Measurements from ENCODE around the gene FAM156B.
"Not testable (repeated sequence)": the region's sequence is repeated elsewhere in the genome, so short reads cannot be mapped to it uniquely, and the experiment has no call there.

FAM156B gene, protein sequence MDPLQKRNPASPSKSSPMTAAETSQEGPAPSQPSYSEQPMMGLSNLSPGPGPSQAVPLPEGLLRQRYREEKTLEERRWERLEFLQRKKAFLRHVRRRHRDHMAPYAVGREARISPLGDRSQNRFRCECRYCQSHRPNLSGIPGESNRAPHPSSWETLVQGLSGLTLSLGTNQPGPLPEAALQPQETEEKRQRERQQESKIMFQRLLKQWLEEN

DNA sequence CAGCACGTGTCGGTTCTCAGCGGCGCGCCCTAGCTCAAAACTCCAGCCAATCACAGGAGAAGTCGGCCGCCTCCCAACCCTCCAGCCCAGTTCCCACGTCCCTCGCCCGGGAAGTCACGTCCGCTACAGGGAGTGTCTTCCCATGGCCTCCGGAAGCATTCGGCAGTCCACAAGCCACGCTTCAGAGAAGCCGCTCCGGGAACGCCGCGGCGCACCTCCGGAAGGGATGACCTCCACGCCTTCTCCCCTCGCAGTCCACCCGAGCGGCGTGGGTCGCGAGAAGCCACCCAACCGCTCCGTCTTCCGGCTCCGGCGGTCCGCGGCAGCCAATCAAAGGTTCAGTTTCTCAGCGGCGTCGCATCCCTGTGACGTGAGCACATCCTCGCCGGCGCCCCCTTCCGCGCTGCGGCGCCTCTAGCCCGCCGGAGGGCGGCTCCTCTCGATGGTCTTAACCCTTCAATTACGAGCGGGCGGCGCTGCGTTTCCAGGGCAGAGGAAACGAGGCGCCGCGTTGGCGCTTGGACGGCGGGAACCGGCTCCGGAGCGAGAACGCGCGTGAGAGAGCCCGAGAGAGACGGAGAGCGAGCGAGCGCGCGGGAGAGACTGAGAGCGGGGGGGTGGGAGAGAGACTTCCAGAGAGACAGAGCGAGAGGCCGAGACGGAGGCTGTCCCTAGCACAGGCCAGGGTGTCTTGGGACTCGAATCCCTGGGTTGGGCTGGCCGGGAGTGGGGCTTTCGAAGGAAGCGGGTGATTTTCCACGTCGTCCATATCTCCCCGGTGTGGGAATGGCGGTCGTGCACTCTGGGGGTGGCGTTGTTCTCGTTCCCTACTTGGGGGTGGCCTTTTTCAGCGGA, at the start of gene FAM156B:
Gene FAM156B (plus strand): TSS at position 476 of the 855 bp plus-strand sequence. CDS start 9,896 bp downstream, outside the sequence.
- DNase-seq = not testable (repeated sequence)

DNA sequence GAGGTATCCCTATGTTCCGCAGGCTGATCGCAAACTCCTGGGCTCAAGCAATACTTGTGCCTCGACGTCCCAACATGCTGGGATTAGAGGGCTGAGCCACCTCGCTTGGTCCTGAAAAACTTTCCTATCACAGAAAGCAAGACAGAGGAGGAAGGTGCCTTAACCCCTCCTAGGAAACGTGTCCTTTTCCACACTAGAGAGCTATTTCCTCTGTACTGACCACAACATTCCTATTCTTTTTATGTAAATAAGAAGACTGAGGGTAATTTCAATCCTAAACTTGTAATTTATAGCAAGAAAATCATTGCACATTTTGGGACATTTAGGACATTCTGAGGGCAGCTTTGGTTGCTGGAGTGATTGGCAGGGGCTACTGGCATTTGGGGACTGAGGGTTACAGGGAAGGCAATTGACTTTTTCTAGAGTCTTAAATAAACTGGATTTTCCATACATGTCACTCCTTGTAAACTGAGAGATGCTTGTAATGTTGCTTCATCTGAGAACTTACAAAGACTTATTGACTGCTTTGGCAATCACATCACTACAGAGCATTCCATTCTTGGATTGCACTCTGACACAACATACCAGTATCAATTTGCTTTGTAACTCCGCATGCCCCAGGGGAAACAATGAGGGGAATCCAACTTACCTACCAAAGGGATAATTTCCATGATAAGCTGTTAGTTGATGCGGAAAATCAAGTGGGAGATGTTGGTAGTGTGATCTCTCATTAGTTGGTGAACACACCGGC, 44.8 kb upstream of the FAM156B start:
- no peak for DNase-seq

DNA sequence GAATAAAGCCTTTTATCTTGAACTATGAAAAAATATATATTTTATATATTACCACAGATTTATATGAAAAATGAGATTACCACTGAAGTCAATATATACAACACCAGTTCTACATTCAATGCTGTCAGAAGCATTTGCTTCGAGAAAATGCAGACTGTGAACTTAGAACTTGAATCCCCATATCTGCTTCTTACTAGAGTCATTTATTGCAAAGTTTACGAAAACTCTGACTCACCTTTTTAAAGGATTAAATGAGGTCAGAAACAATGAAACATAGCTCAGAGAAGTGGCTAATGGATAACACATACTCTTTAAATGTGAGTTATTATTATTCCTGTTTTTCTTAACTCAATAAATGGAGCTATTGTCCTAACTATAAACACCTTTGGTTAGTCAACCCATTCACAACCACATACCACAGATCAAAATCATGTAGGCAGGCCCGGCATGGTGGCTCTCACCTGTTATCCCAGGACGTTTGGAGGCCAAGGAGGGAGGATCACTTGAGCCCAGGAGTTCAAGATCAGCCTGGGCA, 40.1 kb upstream of the FAM156B start:
- DNase-seq = not testable (repeated sequence)

DNA sequence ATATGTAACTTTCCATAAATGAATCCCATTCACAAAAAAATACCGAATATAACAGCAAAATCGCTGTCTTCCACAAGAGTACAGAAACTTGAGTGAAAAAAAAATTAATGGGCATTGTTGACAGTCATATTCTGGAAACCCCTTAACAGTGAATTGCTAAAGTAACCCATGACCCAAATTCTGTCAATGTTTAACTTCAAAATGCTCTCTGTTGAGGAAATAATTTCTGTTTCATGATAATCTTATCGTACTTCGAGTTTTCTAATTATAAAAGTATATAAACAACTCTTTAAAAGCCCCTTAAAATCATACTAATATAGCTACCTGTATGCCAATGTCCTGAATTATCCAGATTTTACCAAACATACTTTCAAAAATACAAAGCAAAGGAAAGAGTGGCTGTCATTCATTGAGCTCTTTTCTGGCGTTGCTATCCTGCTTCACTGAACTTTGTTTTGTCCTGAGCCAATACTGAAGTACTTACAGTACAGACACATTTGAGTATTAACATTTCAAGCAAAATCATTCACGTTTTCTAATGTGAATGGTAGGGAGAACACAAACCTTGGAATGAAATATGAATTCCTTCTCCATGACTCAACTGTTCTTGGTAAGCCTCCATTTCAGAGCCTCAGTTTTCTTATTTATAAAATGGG, 31.7 kb upstream of the FAM156B start:
- no peak for DNase-seq

DNA sequence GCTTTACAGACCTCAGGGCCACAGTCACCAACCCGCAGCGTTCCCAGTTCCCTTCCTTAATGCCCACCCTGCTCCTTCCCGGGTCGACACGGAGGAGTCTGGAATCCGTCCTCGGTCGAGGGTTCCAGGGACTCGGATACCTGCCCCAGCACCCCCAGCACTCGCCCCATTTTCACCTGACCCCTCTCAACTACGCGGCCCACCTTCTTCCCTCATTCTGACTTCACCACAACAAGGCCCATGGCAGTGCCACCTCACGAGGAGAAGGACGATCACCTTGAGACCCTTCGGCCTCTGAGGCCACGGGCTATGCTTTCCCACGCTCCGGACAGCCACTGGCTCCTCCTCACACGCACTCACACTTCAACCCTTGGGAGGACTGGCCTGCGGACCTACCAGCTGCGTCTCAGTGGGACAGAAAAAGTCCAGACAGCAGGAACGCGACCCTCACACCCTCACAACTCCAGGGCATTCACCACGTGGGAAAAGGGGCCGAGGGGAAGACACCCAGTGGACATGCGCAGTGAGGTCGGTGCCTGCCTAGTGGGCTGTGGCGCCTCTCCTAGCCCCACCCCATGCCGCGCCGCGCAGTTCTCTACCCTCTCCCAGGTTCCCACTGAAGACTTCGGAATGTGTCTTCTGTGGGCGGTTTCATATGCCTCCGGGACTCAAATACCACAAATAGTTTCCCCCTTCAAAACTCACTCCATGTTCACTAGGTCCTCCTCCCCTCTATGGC, 29.4 kb upstream of the FAM156B start, which contains the start of gene XAGE3:
Gene XAGE3 (minus strand): TSS at position 474 of the 739 bp plus-strand sequence. CDS start 950 bp downstream, outside the sequence.
- no peak for DNase-seq

DNA sequence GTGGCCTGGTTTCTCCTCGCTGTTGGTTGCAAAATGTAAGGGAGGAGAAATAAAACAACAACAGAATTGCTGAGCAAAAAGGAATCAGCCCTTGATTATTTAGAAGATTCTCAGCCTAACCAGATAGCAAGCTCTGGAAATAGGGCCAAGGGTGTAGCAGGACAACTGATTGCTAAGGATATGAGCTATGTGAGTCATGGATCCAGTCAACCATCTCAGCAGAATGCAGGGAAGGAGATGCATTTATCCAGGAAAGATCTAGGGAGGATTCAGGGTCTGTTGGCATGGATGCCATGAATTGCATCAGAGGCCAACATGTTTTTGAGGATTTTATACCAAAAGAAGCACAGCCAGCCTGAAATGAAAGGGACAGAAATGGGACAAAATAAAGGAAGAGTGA, 27.1 kb upstream of the FAM156B start:
- no peak for DNase-seq

DNA sequence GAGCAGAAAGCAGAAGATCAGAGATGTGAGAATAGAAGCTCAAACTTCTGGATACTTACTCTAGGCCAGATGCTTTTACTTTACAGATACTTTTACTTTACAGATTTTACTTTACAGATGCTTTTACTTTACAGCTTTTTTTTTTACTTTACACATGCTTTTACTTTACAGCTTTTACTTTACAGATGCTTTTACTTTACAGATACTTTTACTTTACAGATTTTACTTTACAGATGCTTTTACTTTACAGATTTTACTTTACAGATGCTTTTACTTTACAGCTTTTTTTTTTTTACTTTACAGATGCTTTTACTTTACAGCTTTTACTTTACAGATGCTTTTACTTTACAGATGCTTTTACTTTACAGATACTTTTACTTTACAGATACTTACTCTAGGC, 23.3 kb upstream of the FAM156B start:
- DNase-seq = not testable (repeated sequence)

DNA sequence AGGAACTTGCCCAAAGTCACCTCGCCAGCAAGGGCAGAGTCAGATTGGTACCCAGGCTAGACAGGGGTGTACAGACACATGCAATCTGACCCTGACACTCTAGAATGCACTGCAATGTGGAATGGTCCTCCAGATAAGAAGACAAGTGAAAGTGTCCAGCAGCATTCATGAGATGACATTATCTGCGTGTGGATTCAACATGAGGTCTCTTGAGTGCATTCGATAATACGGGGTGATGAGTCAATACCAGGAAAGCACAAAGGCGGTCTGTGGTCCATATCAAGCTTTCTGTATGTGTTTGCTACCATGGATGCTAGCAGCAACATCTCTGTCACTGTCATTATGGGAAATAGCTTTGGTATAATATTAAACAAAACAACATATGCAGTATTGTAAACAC, 22.5 kb upstream of the FAM156B start:
- DNase-seq = no peak

DNA sequence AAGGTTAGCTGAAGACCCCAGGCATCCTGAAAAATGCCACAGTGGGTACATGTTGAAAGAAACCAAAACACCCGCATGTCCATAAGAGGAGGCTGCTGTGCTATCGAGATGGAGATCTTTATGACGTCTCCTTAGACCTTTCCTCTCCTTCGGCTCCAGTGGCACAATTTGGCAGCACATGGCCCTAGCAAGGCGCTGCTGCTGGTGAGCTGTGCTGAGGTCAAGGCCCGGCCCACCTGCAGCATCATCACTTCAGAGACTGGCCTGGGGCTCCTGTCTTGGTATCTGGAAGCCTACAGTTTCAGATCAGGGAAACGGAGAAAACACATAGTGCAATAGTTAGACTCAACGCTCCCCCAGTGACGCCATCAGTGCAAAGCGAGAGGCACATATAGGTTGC, 21.7 kb upstream of the FAM156B start:
- not testable (repeated sequence) for DNase-seq

DNA sequence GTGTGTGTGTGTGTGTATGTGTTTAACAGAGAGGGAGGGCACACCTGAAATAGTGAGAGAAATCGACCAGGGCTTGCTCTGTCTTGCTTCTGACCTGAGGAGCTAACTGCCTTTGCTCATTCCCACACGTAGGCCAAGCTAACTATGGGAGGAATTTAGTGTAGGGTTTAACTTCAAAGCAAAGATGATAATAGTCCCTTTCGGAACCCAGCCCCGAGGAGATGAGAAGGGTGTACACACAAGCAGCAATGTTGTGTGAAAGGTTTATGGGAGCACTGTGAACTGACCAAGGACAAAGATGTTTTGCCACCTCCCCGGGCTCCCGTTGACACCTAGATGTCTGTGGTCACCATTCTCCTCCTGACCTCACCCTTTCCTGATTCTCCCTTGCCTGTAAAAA, 20.7 kb upstream of the FAM156B start:
- DNase-seq = not testable (repeated sequence)

DNA sequence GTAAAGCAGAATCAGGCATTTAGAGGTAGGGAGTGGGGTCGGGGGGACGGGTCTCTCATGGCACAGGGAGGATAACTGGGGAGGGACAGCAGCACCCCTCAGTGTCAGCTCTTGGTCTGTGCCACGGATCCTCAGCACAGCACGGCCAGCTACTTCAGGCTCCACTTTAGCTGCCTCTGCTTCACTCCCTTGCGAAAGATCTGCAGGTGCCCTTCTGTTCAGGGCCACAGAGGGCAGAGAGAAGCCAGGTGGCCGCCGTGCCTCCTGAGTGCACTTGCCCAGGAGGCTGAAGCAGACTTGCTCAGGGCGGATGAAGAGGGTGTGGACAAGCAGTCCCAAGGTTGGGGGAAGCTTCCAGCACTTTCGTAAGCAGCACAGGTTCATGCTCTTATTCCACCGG, 9.7 kb upstream of the FAM156B start:
- DNase-seq = not testable (repeated sequence)

DNA sequence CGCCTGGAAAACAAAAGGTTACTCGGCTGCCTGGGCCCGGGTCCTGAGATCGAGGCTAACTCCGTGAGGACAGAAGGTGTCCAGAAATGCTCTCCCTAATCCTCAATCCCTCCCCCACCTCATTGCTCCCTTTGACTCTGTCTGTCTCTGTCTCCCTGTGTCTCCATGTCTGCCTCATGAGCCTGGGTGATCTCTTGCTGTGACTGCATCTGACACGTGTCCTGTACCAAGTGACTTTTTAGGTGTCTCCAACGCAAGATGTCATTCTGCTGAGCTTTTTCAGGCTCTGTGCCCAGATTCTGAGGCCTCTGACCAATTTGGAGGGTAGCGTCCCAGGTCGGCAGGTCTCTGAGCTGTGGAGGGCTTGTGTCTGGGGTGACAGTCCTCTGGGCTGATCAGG, 9.0 kb upstream of the FAM156B start:
- not testable (repeated sequence) for DNase-seq

DNA sequence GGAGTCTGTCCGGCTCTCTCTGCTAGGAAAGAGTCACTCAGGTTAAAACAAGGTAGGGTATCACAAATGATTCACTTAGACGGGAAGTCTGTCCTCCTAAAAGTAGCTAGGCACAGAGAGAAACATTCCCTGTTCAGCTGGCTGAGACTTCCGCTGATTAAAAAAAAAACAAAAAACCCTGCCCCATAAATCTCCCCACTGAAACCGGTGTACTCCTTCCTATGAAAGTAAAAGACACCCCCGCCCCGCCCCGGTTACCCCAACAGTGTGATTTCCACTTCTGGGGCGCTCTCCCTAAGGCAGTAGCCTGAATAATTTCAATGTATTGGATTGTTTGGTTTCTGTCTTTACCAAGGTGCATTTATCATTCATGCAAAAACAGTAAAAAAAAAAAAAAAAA, 692 bp upstream of the FAM156B start:
- DNase-seq = not testable (repeated sequence)

DNA sequence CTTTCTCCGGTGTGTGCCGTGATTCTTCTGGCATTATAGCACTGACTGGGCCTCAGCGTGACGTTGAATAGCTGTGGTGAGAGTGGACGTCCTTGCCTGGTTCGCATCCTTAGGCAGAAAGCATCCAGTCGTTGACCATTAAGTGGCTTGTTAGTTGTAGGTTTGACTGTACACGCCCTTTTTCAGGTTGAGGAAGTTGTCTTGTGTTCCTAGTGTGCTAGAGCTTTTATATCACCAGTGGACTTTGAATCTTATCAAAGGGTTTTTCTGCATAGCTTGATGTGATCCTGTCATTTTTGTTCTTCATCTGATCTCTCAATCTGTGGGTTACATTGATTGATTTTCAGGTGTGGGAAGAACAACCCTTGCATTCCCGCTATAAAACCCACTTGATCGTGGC, 8.4 kb downstream of the FAM156B start:
- not testable (repeated sequence) for DNase-seq

DNA sequence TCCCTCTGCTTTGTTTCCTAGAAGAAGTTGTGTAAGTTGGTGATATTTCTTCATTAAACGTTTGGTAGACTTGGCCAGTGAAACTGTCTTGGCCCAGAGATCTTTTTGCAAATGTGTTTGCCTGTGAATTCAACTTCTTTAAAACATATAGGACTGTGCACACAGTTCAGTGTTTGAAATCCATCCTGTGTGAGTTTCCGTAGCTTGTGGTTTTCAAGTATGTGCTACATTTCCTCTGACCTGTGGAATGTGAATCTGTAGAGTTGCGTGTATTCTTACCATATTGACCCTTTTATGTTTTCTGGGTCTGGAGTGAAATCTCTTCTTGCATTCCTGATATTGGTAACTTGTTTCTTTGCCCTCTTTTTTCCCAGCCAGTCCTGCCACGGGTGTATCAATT, 8.9 kb downstream of the FAM156B start:
- DNase-seq = not testable (repeated sequence)

DNA sequence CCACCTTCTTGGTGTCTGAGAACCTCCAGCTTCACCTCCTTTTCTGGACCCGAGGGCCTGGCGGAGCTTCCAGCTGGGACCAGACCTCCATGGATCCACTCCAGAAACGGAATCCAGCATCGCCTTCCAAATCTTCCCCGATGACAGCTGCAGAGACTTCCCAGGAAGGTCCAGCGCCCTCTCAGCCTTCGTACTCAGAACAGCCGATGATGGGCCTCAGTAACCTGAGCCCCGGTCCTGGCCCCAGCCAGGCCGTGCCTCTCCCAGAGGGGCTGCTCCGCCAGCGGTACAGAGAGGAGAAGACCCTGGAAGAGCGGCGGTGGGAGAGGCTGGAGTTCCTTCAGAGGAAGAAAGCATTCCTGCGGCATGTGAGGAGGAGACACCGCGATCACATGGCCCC, 10.0 kb downstream of the FAM156B start:
- DNase-seq = not testable (repeated sequence)

DNA sequence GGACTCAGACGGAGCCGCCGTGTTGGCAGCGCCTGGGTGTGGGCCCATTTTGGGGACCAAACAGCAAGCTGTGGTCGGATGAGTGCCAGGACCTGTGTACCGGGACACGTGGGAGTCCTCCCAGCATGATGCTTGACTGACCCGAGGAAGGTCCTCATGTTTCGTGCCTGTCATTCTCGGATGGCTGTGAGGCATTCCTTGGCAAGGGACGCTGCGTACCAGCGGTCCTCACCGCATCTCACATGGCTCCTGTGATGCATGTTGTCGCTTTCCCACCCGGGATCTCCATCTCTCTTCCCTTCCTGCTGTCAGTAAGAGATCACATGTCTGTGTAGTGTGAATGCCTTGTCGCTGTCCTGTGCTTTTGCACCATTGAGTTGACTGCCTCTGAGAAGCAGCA, 10.8 kb downstream of the FAM156B start:
- not testable (repeated sequence) for DNase-seq

DNA sequence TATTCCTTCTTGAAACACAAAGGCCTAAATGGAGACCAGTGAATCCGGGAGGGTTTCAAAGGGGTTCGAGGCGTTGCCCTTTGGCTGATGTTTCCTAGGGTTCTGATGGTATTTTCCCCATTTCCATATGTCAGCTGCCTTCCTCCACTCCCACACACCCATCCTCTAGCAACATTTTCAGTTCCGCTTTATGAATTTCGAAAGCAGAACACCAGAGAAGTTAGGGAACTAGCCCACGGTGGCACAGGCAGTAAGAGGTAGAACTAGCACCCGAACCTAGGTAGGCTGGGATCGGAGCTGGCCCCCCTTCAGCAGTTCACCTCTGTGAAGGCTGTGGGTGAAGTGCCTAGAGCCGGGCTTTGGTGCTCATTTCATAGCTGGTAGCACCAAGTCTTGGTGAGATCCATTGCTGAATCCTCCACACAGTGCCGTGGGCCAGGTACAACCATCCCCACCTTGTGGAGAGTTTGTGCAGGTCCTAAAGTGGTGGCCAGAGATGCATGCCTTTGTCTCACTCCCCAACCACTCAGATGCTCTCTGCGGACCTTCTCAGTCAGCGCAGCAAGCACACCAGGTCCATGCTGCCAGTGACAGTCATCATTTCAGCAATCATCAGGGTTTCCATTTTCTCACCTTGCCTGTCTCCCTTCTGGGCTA, 12.3 kb downstream of the FAM156B start:
- DNase-seq = not testable (repeated sequence)

DNA sequence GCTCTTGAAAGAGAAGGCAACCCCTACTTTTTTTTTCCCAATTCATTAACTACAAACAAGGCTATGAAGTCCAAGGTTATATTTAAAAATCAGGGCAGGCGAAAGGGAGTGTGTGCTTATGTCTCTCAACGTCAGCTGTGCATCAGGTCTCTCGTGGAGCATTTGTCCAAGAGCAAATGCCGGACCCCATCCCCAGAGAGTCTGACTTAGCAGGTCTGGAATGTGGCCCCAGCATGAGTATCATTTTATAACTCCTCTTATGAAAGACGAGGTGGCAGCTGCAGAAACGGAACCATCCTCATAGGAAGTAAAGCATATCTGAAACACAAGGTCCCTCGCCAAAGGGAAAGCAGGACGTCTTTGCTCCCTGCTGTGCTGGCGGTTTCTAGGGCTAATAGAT, 16.6 kb downstream of the FAM156B start:
- not testable (repeated sequence) for DNase-seq

DNA sequence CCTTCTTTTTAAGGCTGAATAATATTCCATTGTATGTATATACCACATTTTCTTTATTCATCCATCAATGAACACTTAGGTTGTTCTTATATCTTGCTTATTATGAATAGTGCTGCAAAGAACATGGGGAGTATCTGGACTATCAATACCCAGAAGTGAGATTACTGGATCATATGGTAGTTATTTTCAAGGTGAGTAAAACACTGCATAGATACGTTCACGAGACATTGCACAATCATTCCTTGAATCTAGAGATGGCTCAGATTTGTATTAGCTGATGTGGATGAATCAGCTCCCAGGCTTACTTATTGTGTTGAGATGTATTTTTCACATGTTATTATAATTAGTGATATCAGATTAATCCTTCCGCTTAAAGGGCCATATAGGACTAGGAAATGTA, 17.6 kb downstream of the FAM156B start:
- DNase-seq = not testable (repeated sequence)

Data from amygdala (tissue), 56 donors.